Right atrium auricular region (tissue), 2 donors: ENCODE measurements around the gene CRTC2. TPM values are rescaled to one million over a fixed set of nuclear protein-coding genes. Genes with fewer than 3 reads are reported as not detected.

Source experiments
- DNase-seq: peaks from one replicate; pipeline ENCODE4 v3.0.0-alpha.2; 2019; ENCODE audit warnings: low spot score
- H3K27ac ChIP-seq, 2 donors: fragments of 200-600 bp; sonication (generic); 1 replicate in 1 of 2; 2 replicates in 1 of 2; pipeline ENCODE4 v1.5.1; 2016 to 2019
- H3K27me3 ChIP-seq, 2 donors: fragments of 200-600 bp; sonication (generic); one replicate each; pipeline versions ENCODE4 v1.5.1 to v1.6.0; 2017 to 2019
- H3K36me3 ChIP-seq: fragments of 200-600 bp; sonication (generic); one replicate; pipeline ENCODE4 v1.5.1; 2016
- H3K4me1 ChIP-seq, 2 donors: fragments of 200-600 bp; sonication (generic); one replicate each; pipeline versions ENCODE4 v1.5.1 to v1.6.0; 2017 to 2019
- H3K4me3 ChIP-seq, 2 donors: fragments of 200-600 bp; sonication (generic); 1 replicate in 1 of 2; 2 replicates in 1 of 2; pipeline ENCODE4 v1.5.1; 2017 to 2019; ENCODE audit warnings: mild to moderate bottlenecking in 1 of 2, moderate library complexity in 1 of 2
- H3K9me3 ChIP-seq, 2 donors: fragments of 200-600 bp; sonication (generic); one replicate each; pipeline ENCODE4 v1.5.1; 2019
- total RNA-seq, 2 donors: library from RNA; depleted of rRNA; stranded (reverse); fragments of >200 nt; gene quantifications; one replicate each; pipeline ENCODE4 v1.1.0, GENCODE V29; 2016
- TF ChIP-seq, protein P1 (sequence below), 2 donors: fragments of 200-600 bp; sonication (generic); IDR thresholded peaks; one replicate each; pipeline ENCODE4 v1.5.1; 2019; ENCODE audit warnings: antibody characterized with exemption in 2 of 2

The CRTC2 gene
- total RNA-seq, 2 donors from 2014 or later, result 10.5 to 14.3 TPM

DNA sequence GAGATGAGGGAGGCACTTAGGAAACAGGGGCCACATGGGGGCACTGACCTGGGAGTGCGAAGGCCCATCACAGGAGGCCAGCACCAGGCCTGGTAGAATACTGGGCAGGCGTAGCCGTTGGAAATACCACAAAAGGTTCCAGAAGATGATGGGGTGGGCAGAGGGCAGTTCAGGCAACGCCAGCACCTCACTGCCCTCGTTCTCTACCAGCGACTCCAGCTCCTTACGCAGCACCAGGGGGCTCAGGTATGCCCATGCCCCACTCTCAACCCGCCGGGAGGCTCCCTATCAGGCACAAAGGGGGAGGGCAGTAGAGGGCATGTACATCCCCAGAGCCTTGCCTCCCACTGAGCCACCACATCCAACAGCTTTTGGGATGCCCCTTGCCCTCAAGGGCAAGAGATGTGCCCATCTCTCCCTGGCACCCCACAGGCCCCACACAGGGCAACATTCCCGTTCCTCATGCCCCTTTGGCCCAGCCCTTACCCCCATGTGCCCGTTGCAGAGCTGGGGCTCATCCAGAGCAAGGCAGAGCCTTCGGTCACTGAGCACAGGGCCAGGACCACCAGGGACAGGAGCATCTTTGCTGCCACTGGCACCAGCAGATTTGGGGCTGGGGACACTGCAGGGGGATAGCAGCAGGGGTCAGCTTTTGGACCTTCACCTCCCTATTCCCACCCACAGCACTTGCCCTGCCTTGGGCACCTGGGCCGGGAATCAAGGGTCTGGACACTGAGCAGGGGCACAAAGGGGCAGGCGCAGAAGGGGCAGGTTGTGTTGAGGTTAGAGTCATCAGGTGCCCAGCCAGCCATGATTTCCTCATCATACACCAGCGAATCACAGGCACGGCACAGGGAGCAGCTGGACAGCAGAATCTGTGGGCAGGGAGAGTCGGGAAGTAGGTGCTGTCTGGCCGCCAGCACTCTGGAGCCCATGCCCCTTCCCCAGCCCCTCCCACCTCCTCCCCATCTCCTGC lies 26.0 kb downstream of the CRTC2 start:
- Histone ChIP-seq H3K27me3 (no peaks in the 10 kb centered on the region), H3K4me1 (peaks cover 0 to 10% of the 10 kb centered on the region in 2 donors), H3K4me3 (no peak overlapping the region), H3K27ac (no peak overlapping the region), H3K9me3 (no peaks in the 10 kb centered on the region), H3K36me3 (peaks cover 67% of the 10 kb centered on the region)
- DNase-seq, result no peak
- TF ChIP-seq, protein P1, sequence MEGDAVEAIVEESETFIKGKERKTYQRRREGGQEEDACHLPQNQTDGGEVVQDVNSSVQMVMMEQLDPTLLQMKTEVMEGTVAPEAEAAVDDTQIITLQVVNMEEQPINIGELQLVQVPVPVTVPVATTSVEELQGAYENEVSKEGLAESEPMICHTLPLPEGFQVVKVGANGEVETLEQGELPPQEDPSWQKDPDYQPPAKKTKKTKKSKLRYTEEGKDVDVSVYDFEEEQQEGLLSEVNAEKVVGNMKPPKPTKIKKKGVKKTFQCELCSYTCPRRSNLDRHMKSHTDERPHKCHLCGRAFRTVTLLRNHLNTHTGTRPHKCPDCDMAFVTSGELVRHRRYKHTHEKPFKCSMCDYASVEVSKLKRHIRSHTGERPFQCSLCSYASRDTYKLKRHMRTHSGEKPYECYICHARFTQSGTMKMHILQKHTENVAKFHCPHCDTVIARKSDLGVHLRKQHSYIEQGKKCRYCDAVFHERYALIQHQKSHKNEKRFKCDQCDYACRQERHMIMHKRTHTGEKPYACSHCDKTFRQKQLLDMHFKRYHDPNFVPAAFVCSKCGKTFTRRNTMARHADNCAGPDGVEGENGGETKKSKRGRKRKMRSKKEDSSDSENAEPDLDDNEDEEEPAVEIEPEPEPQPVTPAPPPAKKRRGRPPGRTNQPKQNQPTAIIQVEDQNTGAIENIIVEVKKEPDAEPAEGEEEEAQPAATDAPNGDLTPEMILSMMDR (IDR thresholded peaks at IDR 0.05), result no peak

DNA sequence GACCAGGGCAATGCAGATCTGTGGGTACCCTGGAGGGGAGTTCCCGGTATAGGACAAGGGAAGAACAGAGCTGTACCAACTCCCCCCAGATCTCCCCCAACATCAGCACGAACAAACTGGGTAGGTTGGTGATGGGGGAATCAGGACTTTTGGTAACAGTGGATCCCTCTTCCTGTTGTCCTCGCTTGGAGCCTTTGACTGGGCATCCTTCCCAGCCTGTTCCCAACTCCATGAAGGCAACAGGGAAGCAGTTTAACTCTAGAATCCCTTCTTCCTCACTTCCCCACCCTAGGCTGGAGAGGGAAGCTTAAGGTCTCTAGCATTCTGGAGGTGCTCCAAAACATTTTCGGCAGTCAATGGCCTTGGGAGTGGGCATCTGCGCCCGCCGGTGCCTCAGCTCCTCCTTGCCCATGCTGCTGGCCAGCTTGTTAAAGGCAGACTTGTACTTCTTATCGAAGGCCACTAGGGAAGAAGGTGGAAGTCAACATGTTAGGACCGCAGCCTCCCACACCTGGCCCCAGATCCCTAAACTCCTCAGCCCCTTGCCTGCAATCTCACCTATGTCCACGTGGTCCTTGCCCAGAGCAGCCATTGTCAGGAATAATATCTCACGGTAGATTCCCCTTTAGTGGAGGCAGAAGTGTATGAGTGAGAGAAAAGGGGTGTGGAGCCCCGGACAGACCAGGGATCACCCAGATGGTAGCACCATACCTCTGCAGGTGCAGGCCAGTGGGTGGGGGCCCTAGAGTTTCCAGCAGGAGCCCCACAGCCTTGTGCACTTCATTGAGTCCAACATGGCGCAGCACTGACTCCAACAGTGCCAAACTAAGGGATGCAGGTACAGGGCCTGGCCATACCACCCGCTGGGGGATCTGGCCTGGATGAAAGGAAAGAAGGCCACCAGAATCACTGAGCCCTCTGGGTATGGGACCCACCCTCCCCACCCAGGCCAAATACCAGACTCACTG lies 28.1 kb downstream of the CRTC2 start:
- H3K4me3 ChIP-seq, result no peak overlapping the region
- TF ChIP-seq, protein P1 (IDR thresholded peaks at IDR 0.05), result no peak
- H3K27ac ChIP-seq, result no peak overlapping the region
- peaks cover 46% of the 10 kb centered on the region for H3K36me3 ChIP-seq
- no peaks in the 10 kb centered on the region for H3K9me3 ChIP-seq
- peaks cover 0 to 10% of the 10 kb centered on the region in 2 donors for H3K4me1 ChIP-seq
- DNase-seq, result no peak
- no peaks in the 10 kb centered on the region for H3K27me3 ChIP-seq

DNA sequence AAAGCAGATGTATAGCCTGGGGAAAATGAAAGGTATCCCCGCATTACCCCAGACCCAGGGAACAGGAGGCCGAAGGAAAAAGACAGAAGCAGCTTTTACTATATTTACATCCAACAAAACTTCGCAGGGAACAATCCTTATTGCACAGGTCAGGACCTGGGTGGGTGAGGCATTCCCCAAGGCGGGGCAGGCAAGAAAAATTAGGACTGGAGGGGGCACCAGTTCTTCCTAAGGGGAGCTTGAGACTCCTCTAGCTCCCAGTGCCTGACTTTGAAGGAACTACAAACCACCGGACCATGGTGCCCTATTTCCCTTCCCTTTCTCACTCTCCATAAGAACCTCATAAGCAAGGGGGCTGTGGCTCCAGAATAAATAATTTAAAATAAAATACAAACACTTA lies 29.0 kb downstream of the CRTC2 start:
- Histone ChIP-seq H3K27me3 (no peaks in the 10 kb centered on the region), H3K27ac (no peak overlapping the region), H3K9me3 (no peaks in the 10 kb centered on the region), H3K36me3 (peaks cover 37% of the 10 kb centered on the region), H3K4me3 (no peak overlapping the region), H3K4me1 (peaks cover 0 to 10% of the 10 kb centered on the region in 2 donors)
- DNase-seq, result no peak
- TF ChIP-seq, protein P1 (IDR thresholded peaks at IDR 0.05), result no peak

DNA sequence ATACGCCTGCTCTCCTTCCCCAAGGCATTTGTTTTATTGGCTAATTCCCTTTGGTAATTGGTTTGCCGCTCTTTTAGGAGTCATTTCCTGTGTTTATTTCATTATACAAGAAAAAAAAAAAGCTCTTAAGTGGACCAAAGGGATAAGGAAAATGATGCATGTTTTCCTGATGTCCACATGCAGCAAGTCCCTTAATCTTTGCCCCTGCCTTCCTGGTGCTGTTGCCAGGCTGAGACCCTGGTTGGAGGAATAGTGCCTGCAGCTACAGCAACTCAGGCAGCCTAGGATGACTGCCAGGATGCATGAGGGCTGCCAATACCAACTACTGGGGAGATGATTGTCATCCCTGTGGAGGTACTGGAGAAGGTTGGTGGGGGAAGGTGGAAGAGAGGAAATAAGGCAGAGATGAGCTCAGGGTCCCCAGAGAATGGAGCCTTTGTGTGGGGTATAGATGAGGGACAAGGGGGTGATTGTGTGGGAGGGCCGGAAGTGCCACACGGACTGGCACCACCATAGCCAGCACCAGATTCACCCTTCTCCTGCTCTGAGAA lies 29.5 kb downstream of the CRTC2 start:
- Histone ChIP-seq H3K4me1 (peaks cover 0 to 12% of the 10 kb centered on the region in 2 donors), H3K27ac (no peak overlapping the region), H3K27me3 (no peaks in the 10 kb centered on the region), H3K4me3 (no peak overlapping the region), H3K36me3 (peaks cover 32% of the 10 kb centered on the region), H3K9me3 (no peaks in the 10 kb centered on the region)
- DNase-seq, result no peak
- TF ChIP-seq, protein P1 (IDR thresholded peaks at IDR 0.05), result no peak

DNA sequence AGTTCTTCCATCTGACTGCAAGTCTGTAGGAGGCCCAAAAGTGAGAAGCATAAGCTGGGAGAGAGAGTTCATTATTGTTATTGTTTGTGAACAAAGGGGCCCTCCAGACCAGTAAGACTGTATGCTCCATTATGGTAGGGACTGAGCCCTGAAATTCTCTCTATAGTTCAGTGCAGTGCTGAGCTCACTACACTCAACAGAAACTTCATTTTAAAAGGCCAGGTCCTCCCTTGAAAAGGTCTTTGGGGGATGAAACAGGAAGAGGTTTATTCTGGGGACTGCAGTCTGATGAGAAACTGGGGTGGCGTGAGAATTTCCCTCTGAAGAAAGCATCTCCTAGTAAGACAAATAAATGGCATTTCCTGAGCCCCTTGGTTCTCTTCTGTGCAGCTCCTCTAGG lies 30.2 kb downstream of the CRTC2 start:
- Histone ChIP-seq H3K27ac (no peak overlapping the region), H3K36me3 (peaks cover 25% of the 10 kb centered on the region), H3K4me1 (peaks cover 0 to 17% of the 10 kb centered on the region in 2 donors), H3K9me3 (no peaks in the 10 kb centered on the region), H3K27me3 (no peaks in the 10 kb centered on the region), H3K4me3 (no peak overlapping the region)
- DNase-seq, result no peak
- TF ChIP-seq, protein P1 (IDR thresholded peaks at IDR 0.05), result no peak
